Erythroblast (primary cell): ENCODE measurements around the gene RANBP1.
A peak's percentile ranks its signal among the peaks of the same experiment; 100 is the strongest.

Experiments
- DNase-seq, 2 experiments: peaks; one replicate each; lab custom pipeline; 2025; lab: John Stamatoyannopoulos, UW
- GATA1 ChIP-seq: IDR thresholded peaks from 2 replicates; pipeline ENCODE4 v1.6.1; 2011; ENCODE audit warnings: low read depth, mild to moderate bottlenecking, control low read depth, low read length, moderate library complexity
- POLR2A ChIP-seq: IDR thresholded peaks from 2 replicates; pipeline ENCODE4 v1.6.1; 2011; ENCODE audit warnings: mild to moderate bottlenecking, low read length

RANBP1 gene

GRCh38 chr22:20108757-20109230 lies 7.1 kb upstream of the RANBP1 start:
- DNase-seq = no peak
- TF ChIP-seq GATA1 (no peak), POLR2A (no peak)

- DNase-seq = no peak
- TF ChIP-seq POLR2A (peak; percentile 2), GATA1 (no peak)
Measured at GRCh38 chr22:20109411-20110358, 6.2 kb upstream of the RANBP1 start.

- TF ChIP-seq POLR2A = peak; percentile 31
- no peak for TF ChIP-seq GATA1
- no peak for DNase-seq
Measured at GRCh38 chr22:20110359-20110985, 5.4 kb upstream of the RANBP1 start.

GRCh38 chr22:20111045-20111688 lies 4.7 kb upstream of the RANBP1 start:
- no peak for TF ChIP-seq POLR2A
- no peak for TF ChIP-seq GATA1
- DNase-seq = peak; percentile 48 to 67

- TF ChIP-seq POLR2A (no peak), GATA1 (no peak)
- no peak for DNase-seq
Measured at GRCh38 chr22:20111689-20112622, 3.9 kb upstream of the RANBP1 start.

GRCh38 chr22:20112623-20113511 lies 3.0 kb upstream of the RANBP1 start:
- TF ChIP-seq GATA1 (no peak), POLR2A (no peak)
- DNase-seq = no peak

GRCh38 chr22:20113551-20114310 lies 2.2 kb upstream of the RANBP1 start:
- TF ChIP-seq POLR2A = no peak
- TF ChIP-seq GATA1 = no peak
- DNase-seq = no peak

- TF ChIP-seq POLR2A (no peak), GATA1 (no peak)
- DNase-seq = peak in 1 of 2 experiments; percentile 33
Measured at GRCh38 chr22:20114506-20115475, 1.1 kb upstream of the RANBP1 start.

- no peak for TF ChIP-seq GATA1
- TF ChIP-seq POLR2A = no peak
Measured at GRCh38 chr22:20116376-20116950, 559 bp downstream of the RANBP1 start.

GRCh38 chr22:20116951-20117632 lies 1.2 kb downstream of the RANBP1 start, which contains the start of gene TRMT2A:
Gene TRMT2A (minus strand): TSS chr22:20117226. CDS start chr22:20116906, 320 bp downstream.
- TF ChIP-seq POLR2A (peak; percentile 68), GATA1 (no peak)
- peak; percentile 99 to 100 for DNase-seq

More at GRCh38 chr22:20116376-20116950, 559 bp downstream of the RANBP1 start:
- DNase-seq = no peak
